Spleen (tissue), 7 donors: Measurements from ENCODE around the gene NFIC.

Experiments used
- CTCF ChIP-seq, 11 experiments: fragments of 200-600 bp in 7 of 11; fragments of 450-650 bp in 4 of 11; sonication (generic) in 4 of 11; IDR thresholded peaks in 8 of 11; conservative IDR thresholded peaks in 3 of 11; 1 replicate in 7 of 11; 2 replicates in 4 of 11; pipeline versions ENCODE4 v1.4.0 to v1.8.0; 2016 to 2021; ENCODE audit warnings: antibody characterized with exemption in 11 of 11, inconsistent platforms in 4 of 11, mild to moderate bottlenecking in 1 of 11
- POLR2A ChIP-seq, 3 donors: fragments of 450-650 bp; IDR thresholded peaks; one replicate each; pipeline ENCODE4 v1.5.1; 2017; ENCODE audit warnings: antibody characterized with exemption in 3 of 3, mild to moderate bottlenecking in 1 of 3
- POLR2AphosphoS5 ChIP-seq, 3 donors: sonication (generic); formaldehyde crosslinking; IDR thresholded peaks; one replicate each; pipeline ENCODE4 v1.5.1; 2017; ENCODE audit warnings: antibody characterized with exemption in 3 of 3
- donor health status: DM: no; HTN: no; CAD: no; lungs with moderate emphysema.
- donor health status: DM: no; HTN: no; CAD: no.
- donor health status: DM: no; HTN: no; CAD: no.

DNA sequence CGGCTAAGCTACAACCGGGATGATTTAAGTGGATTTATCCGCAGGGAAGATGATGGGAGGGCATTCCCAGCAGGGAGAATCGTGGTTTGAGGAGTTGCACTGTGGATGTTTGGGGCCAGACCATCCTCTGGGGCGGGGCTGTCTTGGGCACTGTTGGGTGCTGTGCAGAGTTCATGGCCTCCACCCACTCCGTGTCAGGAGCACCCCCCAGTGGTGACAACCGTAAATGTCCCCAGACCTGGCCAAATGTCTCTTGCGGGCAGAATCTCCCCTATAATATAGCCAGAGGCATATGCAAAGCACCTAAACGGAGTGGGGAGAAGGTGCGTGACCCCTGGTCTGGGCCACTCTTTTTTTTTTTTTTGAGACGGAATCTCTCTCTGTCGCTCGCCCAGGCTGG, 73.7 kb downstream of the NFIC start:
- peak in 8 of 11 experiments; percentile 29 to 66 (median 52) for TF ChIP-seq CTCF (IDR thresholded peaks at IDR 0.05 in 8 of 11, conservative IDR thresholded peaks at IDR 0.05 in 3 of 11)
- peak in 1 of 3 donors; percentile 7 for TF ChIP-seq POLR2AphosphoS5 (IDR thresholded peaks at IDR 0.05)
- no peak for TF ChIP-seq POLR2A (IDR thresholded peaks at IDR 0.05)
